Natural killer cell (primary cell): ENCODE results near the gene GID8. TPM values are rescaled to one million over a fixed set of nuclear protein-coding genes. Genes with fewer than 3 reads are reported as not detected.

ENCODE experiments used
- ATAC-seq, 3 donors: fragments of 150-1000 bp in 2 of 3; fragments of 200-7000 bp in 1 of 3; cut with Tn5 transposase; 1 replicate in 1 of 3; 2 replicates in 2 of 3; pipeline ENCODE4 v1.10.0; 2021; ENCODE audit warnings: mild to moderate bottlenecking in 2 of 3, moderate library complexity in 2 of 3
- DNase-seq, 2 donors: peaks; one replicate each; pipeline versions ENCODE4 v3.0.0 to v3.0.0-alpha.2; 2013 to 2021; ENCODE audit warnings: mixed read lengths in 1 of 2
- H3K27ac ChIP-seq: one replicate; pipeline ENCODE4 v1.5.1; 2013; ENCODE audit warnings: mild to moderate bottlenecking, low read length
- H3K27me3 ChIP-seq: one replicate; pipeline ENCODE4 v1.6.1; 2013; ENCODE audit warnings: low read length; ENCODE audit not compliant: control insufficient read depth, insufficient read depth
- H3K36me3 ChIP-seq: one replicate; pipeline ENCODE4 v1.6.1; 2013; ENCODE audit warnings: low read length; ENCODE audit not compliant: control insufficient read depth, insufficient read depth
- H3K4me1 ChIP-seq: one replicate; pipeline ENCODE4 v1.6.1; 2013; ENCODE audit warnings: low read length; ENCODE audit not compliant: control insufficient read depth, insufficient read depth
- H3K4me3 ChIP-seq: one replicate; pipeline ENCODE4 v1.5.1; 2013; ENCODE audit warnings: low read length
- H3K9me3 ChIP-seq: one replicate; pipeline ENCODE4 v1.6.1; 2013; ENCODE audit warnings: low read length; ENCODE audit not compliant: control insufficient read depth, insufficient read depth
- H3K27ac Mint-ChIP-seq, 2 donors: one replicate each; pipeline ENCODE4 v1.8.0; 2022; ENCODE audit warnings: mild to moderate bottlenecking in 2 of 2, mixed read lengths in 2 of 2, moderate library complexity in 1 of 2
- H3K27me3 Mint-ChIP-seq, 2 donors: one replicate each; pipeline ENCODE4 v1.8.0; 2022; ENCODE audit warnings: low read depth in 2 of 2, mixed read lengths in 2 of 2
- H3K36me3 Mint-ChIP-seq: one replicate; pipeline ENCODE4 v1.8.0; 2022; ENCODE audit warnings: mixed read lengths
- H3K4me1 Mint-ChIP-seq, 2 donors: one replicate each; pipeline ENCODE4 v1.8.0; 2022; ENCODE audit warnings: mixed read lengths in 2 of 2
- H3K4me3 Mint-ChIP-seq: one replicate; pipeline ENCODE4 v1.8.0; 2022; ENCODE audit warnings: mild to moderate bottlenecking, moderate library complexity, mixed read lengths
- H3K9me3 Mint-ChIP-seq, 2 donors: one replicate each; pipeline ENCODE4 v1.8.0; 2022; ENCODE audit warnings: mixed read lengths in 2 of 2
- CTCF ChIP-seq: fragments of 200-600 bp; IDR thresholded peaks from one replicate; pipeline ENCODE4 v1.8.0; 2022; ENCODE audit warnings: antibody characterized with exemption
- WGBS: methylation state at CpG from one replicate; pipeline ENCODE4 v1.1.7; 2013; ENCODE audit warnings: missing lambda C conversion rate; ENCODE audit not compliant: insufficient coverage; 5-methylcytosine and 5-hydroxymethylcytosine counted together
- intact Hi-C: fragments of 100-400 bp; cut with micrococcal nuclease; formaldehyde crosslinking; loops from one replicate; pipeline ENCODE4 v1.14.2; 2022
- total RNA-seq, 4 donors: library from RNA; stranded (reverse); fragments of 120-200 nt in 1 of 4; gene quantifications; one replicate each; pipeline versions ENCODE4 v1.2.3 to v1.2.4, GENCODE V29; 2013 to 2022

The GID8 gene
- total RNA-seq, 3 donors from 2014 or later (not counting 1 experiment from before 2014, with no cell fraction given), result 45.1 to 60.1 (median 53.1) TPM

GRCh38 chr20:62902926-62903615, 34.9 kb upstream of the GID8 start:
- no peaks in the 10 kb centered on the region for H3K9me3 Mint-ChIP-seq
- Histone ChIP-seq H3K27ac (no peak overlapping the region), H3K9me3 (no peaks in the 10 kb centered on the region), H3K4me1 (peaks cover 13% of the 10 kb centered on the region), H3K27me3 (no peaks in the 10 kb centered on the region), H3K36me3 (peaks cover 63% of the 10 kb centered on the region), H3K4me3 (no peak overlapping the region)
- intact Hi-C loops, result no loop called here
- peaks cover 16% of the 10 kb centered on the region for H3K36me3 Mint-ChIP-seq
- 87% methylated on average over 3 of the region's 7 CpGs for WGBS
- ATAC-seq (no peak), DNase-seq (no peak)
- H3K27me3 Mint-ChIP-seq, result no peaks in the 10 kb centered on the region
- no peak for TF ChIP-seq CTCF
- no peak overlapping the region for H3K4me3 Mint-ChIP-seq
- peak overlapping the region; percentile 49 to 57 for H3K27ac Mint-ChIP-seq
- peaks cover 21 to 24% of the 10 kb centered on the region in 2 donors for H3K4me1 Mint-ChIP-seq

GRCh38 chr20:62905536-62906117, 32.3 kb upstream of the GID8 start:
- peaks cover 16% of the 10 kb centered on the region for H3K36me3 Mint-ChIP-seq

GRCh38 chr20:62906209-62906608, 31.7 kb upstream of the GID8 start:
- H3K27ac Mint-ChIP-seq, result peak overlapping the region in 1 of 2 donors; percentile 34
- H3K27ac ChIP-seq, result no peak overlapping the region
- no peaks in the 10 kb centered on the region for H3K9me3 Mint-ChIP-seq
- H3K27me3 Mint-ChIP-seq, result no peaks in the 10 kb centered on the region
- H3K4me3 Mint-ChIP-seq, result no peak overlapping the region
- no peaks in the 10 kb centered on the region for H3K27me3 ChIP-seq
- no peaks in the 10 kb centered on the region for H3K9me3 ChIP-seq
- intact Hi-C loops, result no loop called here
- H3K4me1 Mint-ChIP-seq, result peaks cover 20 to 33% of the 10 kb centered on the region in 2 donors
- no peak for DNase-seq
- H3K36me3 Mint-ChIP-seq, result peaks cover 16% of the 10 kb centered on the region
- H3K4me3 ChIP-seq, result no peak overlapping the region
- no peak for TF ChIP-seq CTCF
- H3K36me3 ChIP-seq, result peaks cover 93% of the 10 kb centered on the region
- no peak for ATAC-seq
- H3K4me1 ChIP-seq, result no peaks in the 10 kb centered on the region
- 98% methylated on average over 16 of the region's 16 CpGs for WGBS

More at GRCh38 chr20:62905536-62906117, 32.3 kb upstream of the GID8 start:
- intact Hi-C loops, result no loop called here
- ATAC-seq (no peak), DNase-seq (no peak)
- H3K4me1 Mint-ChIP-seq, result peaks cover 16 to 28% of the 10 kb centered on the region in 2 donors
- no peak for TF ChIP-seq CTCF
- H3K27ac ChIP-seq, result no peak overlapping the region
- no peak overlapping the region for H3K4me3 ChIP-seq
- no peak overlapping the region for H3K4me3 Mint-ChIP-seq
- H3K9me3 ChIP-seq, result no peaks in the 10 kb centered on the region
- peak overlapping the region; percentile 34 to 61 for H3K27ac Mint-ChIP-seq
- no peaks in the 10 kb centered on the region for H3K27me3 ChIP-seq
- peaks cover 87% of the 10 kb centered on the region for H3K36me3 ChIP-seq
- no peaks in the 10 kb centered on the region for H3K9me3 Mint-ChIP-seq
- H3K27me3 Mint-ChIP-seq, result no peaks in the 10 kb centered on the region
- peaks cover under 1% of the 10 kb centered on the region for H3K4me1 ChIP-seq
- WGBS, result 97% methylated on average over 17 of the region's 17 CpGs
